GM12878 (cell line): Measurements from ENCODE around the gene PIAS1. TPM values are rescaled to one million over a fixed set of nuclear protein-coding genes. Genes with fewer than 3 reads are reported as not detected.
"Not testable (repeated sequence)": the region's sequence is repeated elsewhere in the genome, so short reads cannot be mapped to it uniquely, and the experiment has no call there.

Experiments used
- ATAC-seq: fragments of 200-7000 bp; cut with Tn5 transposase; 3 replicates; pipeline ENCODE4 v1.9.1; 2020; ENCODE audit warnings: mild to moderate bottlenecking, moderate library complexity
- BruUV-seq: library from RNA; stranded (reverse); fragments of 400-500 nt; replicated peaks from 2 replicates; lab custom pipeline; 2021; lab: Mats Ljungman, UMichigan
- CTCF ChIA-PET: fragments of 300-600 bp; sonication (Branson Sonifier 250); formaldehyde crosslinking; extraction: SDS; loops from one replicate; lab custom pipeline; 2021; ENCODE audit warnings: inconsistent platforms; lab: Yijun Ruan, JAX
- POLR2A ChIA-PET: fragments of 350-600 bp; formaldehyde crosslinking; extraction: SDS; loops from one replicate; lab custom pipeline; 2021; ENCODE audit warnings: inconsistent platforms; lab: Charles Lee
- RAD21 ChIA-PET: fragments of 300-600 bp; sonication (Branson Sonifier 250); formaldehyde crosslinking; loops from one replicate; lab custom pipeline; 2023; ENCODE audit warnings: antibody characterized with exemption; ENCODE audit not compliant: unreplicated experiment; lab: Charles Lee
- SMC1A ChIA-PET: fragments of 300-600 bp; sonication (Branson Sonifier 250); formaldehyde crosslinking; loops from one replicate; lab custom pipeline; 2023; ENCODE audit not compliant: unreplicated experiment, uncharacterized antibody; lab: Charles Lee
- DNase-seq: peaks from one replicate; pipeline ENCODE4 v3.0.0-alpha.2; 2011; ENCODE audit warnings: low read depth, low spot score
- FAIRE-seq: peaks from 3 replicates; lab custom pipeline; 2011; peaks lifted over from hg19 to GRCh38; lab: Jason Lieb, UNC
- H2AFZ ChIP-seq: 2 replicates; pipeline ENCODE4 v1.6.0; 2011; ENCODE audit warnings: low read depth, low read length, control low read depth; ENCODE audit not compliant: control insufficient read depth
- H3K27ac ChIP-seq: 2 replicates; pipeline ENCODE4 v1.5.1; 2011; ENCODE audit warnings: control low read depth; ENCODE audit not compliant: control insufficient read depth, insufficient read depth
- H3K27me3 ChIP-seq, 2 experiments: replicated peaks in 1 of 2; 2 replicates each; pipeline versions ENCODE4 v1.6.0 to v1.6.1; 2011; ENCODE audit warnings: low read length in 1 of 2; ENCODE audit not compliant: control insufficient read depth in 2 of 2, insufficient read depth in 2 of 2
- H3K36me3 ChIP-seq, 2 experiments: 2 replicates each; pipeline ENCODE4 v1.5.1; 2011; ENCODE audit warnings: low read length in 1 of 2; ENCODE audit not compliant: control insufficient read depth in 2 of 2, insufficient read depth in 2 of 2
- H3K4me1 ChIP-seq: 2 replicates; pipeline ENCODE4 v1.6.1; 2011; ENCODE audit warnings: mild to moderate bottlenecking, low read length, moderate library complexity, mixed read lengths; ENCODE audit not compliant: control insufficient read depth, insufficient read depth
- H3K4me2 ChIP-seq: 2 replicates; pipeline ENCODE4 v1.6.0; 2011; ENCODE audit warnings: control low read depth; ENCODE audit not compliant: control insufficient read depth, insufficient read depth
- H3K4me3 ChIP-seq: fragments of 200-600 bp; sonication (generic); 2 replicates; pipeline ENCODE4 v1.5.1; 2016
- H3K79me2 ChIP-seq: 2 replicates; pipeline ENCODE4 v1.6.0; 2011; ENCODE audit warnings: low read length; ENCODE audit not compliant: control insufficient read depth, insufficient read depth
- H3K9ac ChIP-seq: 2 replicates; pipeline ENCODE4 v1.8.0; 2011; ENCODE audit warnings: low read length, control low read depth, mixed read lengths; ENCODE audit not compliant: control insufficient read depth, insufficient read depth
- H3K9me3 ChIP-seq: replicated peaks from 3 replicates; pipeline ENCODE4 v1.5.1; 2011; ENCODE audit warnings: mild to moderate bottlenecking, low read length; ENCODE audit not compliant: control insufficient read depth, insufficient read depth
- H4K20me1 ChIP-seq: 2 replicates; pipeline ENCODE4 v1.6.0; 2011; ENCODE audit not compliant: control insufficient read depth, insufficient read depth
- CREB1 ChIP-seq: IDR thresholded peaks from 2 replicates; pipeline ENCODE4 v1.6.1; 2012; ENCODE audit warnings: low read depth, mild to moderate bottlenecking, inconsistent platforms
- ZNF622 ChIP-seq: fragments of 450-650 bp; IDR thresholded peaks from 2 replicates; pipeline ENCODE4 v1.6.1; 2017; ENCODE audit warnings: mild to moderate bottlenecking, inconsistent platforms
- WGBS: methylation state at CpG from one replicate; pipeline ENCODE4 v1.1.6; 2016; ENCODE audit warnings: low lambda C conversion rate; ENCODE audit not compliant: insufficient replicate concordance, insufficient coverage; ENCODE audit errors: missing lambda C conversion rate; 5-methylcytosine and 5-hydroxymethylcytosine counted together
- in situ Hi-C: fragments of 300-500 bp; cut with MboI; formaldehyde crosslinking; loops from 9 replicates; pipeline ENCODE4 v1.14.3; 2018; ENCODE audit warnings: mixed read lengths
- intact Hi-C: fragments of 100-400 bp; cut with micrococcal nuclease; formaldehyde crosslinking; loops from one replicate; pipeline ENCODE4 v1.14.2; 2022; ENCODE audit not compliant: unreplicated experiment
- polyA plus RNA-seq, 11 experiments: library from polyadenylated mRNA; depleted of rRNA in 4 of 11; unstranded in 6 of 11; stranded (reverse) in 5 of 11; fragments of >200 nt; fragmentation: Nextera tagmentation in 4 of 11; fragmentation: Illumina TruSeq in 1 of 11; extraction: Ambion mirVana in 4 of 11; extraction: Trizol in 1 of 11; gene quantifications; 1 replicate in 1 of 11; 2 replicates in 10 of 11; pipeline versions ENCODE4 v1.2.1 to v1.2.3, GENCODE V29; 2011 to 2016; ENCODE audit warnings: inconsistent platforms in 2 of 11, missing spikeins in 2 of 11, low read depth in 1 of 11
- total RNA-seq, 4 experiments: library from RNA; depleted of rRNA in 3 of 4; stranded (reverse); fragments of >200 nt in 3 of 4; fragmentation: Illumina TruSeq in 1 of 4; extraction: Trizol in 1 of 4; gene quantifications; 2 replicates each; pipeline versions ENCODE4 v1.2.1 to v1.2.3, GENCODE V29; 2013 to 2021

Gene PIAS1
- total and polyA plus RNA-seq, 10 of the 15 experiments (the other 5 are each of a cell fraction or from before 2014, with no cell fraction given): 20.2 to 96.3 (median 37.0) TPM

DNA sequence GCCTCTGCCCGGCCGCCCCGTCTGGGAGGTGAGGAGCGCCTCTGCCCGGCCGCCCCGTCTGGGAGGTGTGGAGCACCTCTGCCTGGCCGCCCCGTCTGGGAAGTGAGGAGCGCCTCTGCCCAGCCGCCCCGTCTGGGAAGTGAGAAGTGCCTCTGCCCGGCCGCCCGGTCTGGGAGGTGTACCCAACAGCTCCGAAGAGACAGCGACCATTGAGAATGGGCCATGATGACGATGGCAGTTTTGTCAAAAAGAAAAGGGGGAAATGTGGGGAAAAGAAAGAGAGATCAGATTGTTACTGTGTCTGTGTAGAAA is 168.3 kb downstream of the PIAS1 start:
- in situ Hi-C loops, H4K20me1 ChIP-seq, H3K9me3 ChIP-seq, BruUV-seq, H3K4me3 ChIP-seq, intact Hi-C loops, H3K27me3 ChIP-seq, H3K36me3 ChIP-seq, ATAC-seq, H3K27ac ChIP-seq, DNase-seq, CTCF ChIA-PET, SMC1A ChIA-PET, H2AFZ ChIP-seq, FAIRE-seq, H3K9ac ChIP-seq, RAD21 ChIA-PET, H3K4me2 ChIP-seq: not testable (repeated sequence)
- Histone ChIP-seq H3K79me2 (peaks cover 66% of the 10 kb centered on the region), H3K4me1 (peaks cover 25% of the 10 kb centered on the region)
- POLR2A ChIA-PET: interaction anchor here (0.8 kb wide), 1 partner anchor 34 kb away, joined by 3 read pairs; no protein-coding TSS in a partner anchor
- WGBS: 97% methylated on average over 13 of the region's 18 CpGs

DNA sequence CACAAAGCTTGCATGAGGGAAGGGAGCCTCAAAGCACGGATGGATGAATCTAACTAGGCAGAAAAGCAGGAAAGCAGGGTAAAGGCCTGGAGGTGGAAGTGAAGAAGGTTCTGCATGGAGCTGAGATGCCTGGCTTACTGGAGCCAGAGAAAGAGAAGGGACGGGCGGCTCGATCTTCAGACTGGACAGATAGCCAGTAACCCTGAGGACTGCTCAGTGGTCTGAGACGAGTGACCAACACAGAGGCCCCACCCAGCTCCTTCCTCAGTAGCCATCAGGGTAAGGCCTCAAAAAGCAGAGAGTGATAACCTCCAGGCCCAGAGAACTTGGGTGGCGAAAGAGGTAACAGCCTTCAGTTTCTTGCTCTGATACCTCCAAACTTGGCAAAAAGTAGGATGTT is 169.1 kb downstream of the PIAS1 start:
- intact Hi-C loops (no loop called here), in situ Hi-C loops (no loop called here)
- Histone ChIP-seq H3K4me3 (no peak overlapping the region), H2AFZ (no peak overlapping the region), H3K9ac (no peak overlapping the region), H3K27ac (no peak overlapping the region), H4K20me1 (no peaks in the 10 kb centered on the region; the same call in 1 of the 2 replicates), H3K4me1 (peaks cover 33% of the 10 kb centered on the region), H3K9me3 (no peaks in the 10 kb centered on the region), H3K27me3 (no peaks in the 10 kb centered on the region), H3K4me2 (no peak overlapping the region), H3K36me3 (peaks cover 5 to 6% of the 10 kb centered on the region in 2 experiments; a peak in 3 of 4 replicates), H3K79me2 (peaks cover 70% of the 10 kb centered on the region)
- no peak for TF ChIP-seq ZNF622
- TF ChIP-seq CREB1: no peak
- ChIA-PET SMC1A (no interaction called here), POLR2A (no interaction called here), CTCF (no interaction called here), RAD21 (no interaction called here)
- WGBS: 96% methylated on average over 6 of the region's 6 CpGs
- ATAC-seq: no peak
- DNase-seq: no peak
- no peak for FAIRE-seq
- BruUV-seq: no TSS peak
